Calu3 (cell line): Measurements from ENCODE around the gene TMOD2. TPM values are rescaled to one million over a fixed set of nuclear protein-coding genes. Genes with fewer than 3 reads are reported as not detected.

Experiments
- BruUV-seq: library from RNA; stranded (reverse); fragments of 400-500 nt; replicated peaks from 2 replicates; lab custom pipeline; 2021; lab: Mats Ljungman, UMichigan
- CTCF ChIA-PET: fragments of 300-600 bp; sonication (Branson Sonifier 250); formaldehyde crosslinking; loops from one replicate; lab custom pipeline; 2022; ENCODE audit warnings: antibody characterized with exemption; lab: Charles Lee
- DNase-seq: peaks from one replicate; pipeline ENCODE4 v3.0.0; 2022
- H3K27ac Mint-ChIP-seq: one replicate; pipeline ENCODE4 v1.8.0; 2022; ENCODE audit warnings: mixed read lengths; ENCODE audit not compliant: unreplicated experiment
- H3K27me3 Mint-ChIP-seq: one replicate; pipeline ENCODE4 v1.8.0; 2022; ENCODE audit warnings: mixed read lengths; ENCODE audit not compliant: unreplicated experiment
- H3K36me3 Mint-ChIP-seq: one replicate; pipeline ENCODE4 v1.8.0; 2022; ENCODE audit warnings: mild to moderate bottlenecking, moderate library complexity, mixed read lengths; ENCODE audit not compliant: insufficient read depth, unreplicated experiment
- H3K4me1 Mint-ChIP-seq: one replicate; pipeline ENCODE4 v1.8.0; 2022; ENCODE audit warnings: mild to moderate bottlenecking, low read depth, mixed read lengths; ENCODE audit not compliant: unreplicated experiment
- H3K4me3 Mint-ChIP-seq: one replicate; pipeline ENCODE4 v1.8.0; 2022; ENCODE audit warnings: mild to moderate bottlenecking, low read depth, moderate library complexity, mixed read lengths; ENCODE audit not compliant: unreplicated experiment
- H3K9me3 Mint-ChIP-seq: one replicate; pipeline ENCODE4 v1.8.0; 2022; ENCODE audit warnings: low read depth, mixed read lengths; ENCODE audit not compliant: unreplicated experiment
- intact Hi-C: fragments of 100-400 bp; cut with micrococcal nuclease; formaldehyde crosslinking; loops from one replicate; pipeline ENCODE4 v1.10.0; 2022; ENCODE audit not compliant: unreplicated experiment
- total RNA-seq: library from RNA; stranded (reverse); gene quantifications from 2 replicates; pipeline ENCODE4 v1.2.3, GENCODE V29; 2022
- TF ChIP-seq, protein P1 (sequence below): fragments of 200-600 bp; IDR thresholded peaks from one replicate; pipeline ENCODE4 v1.8.0; 2022; ENCODE audit warnings: antibody characterized with exemption; ENCODE audit not compliant: unreplicated experiment

Gene TMOD2
- total RNA-seq, 1 experiment from 2014 or later, result 0.64 TPM

DNA sequence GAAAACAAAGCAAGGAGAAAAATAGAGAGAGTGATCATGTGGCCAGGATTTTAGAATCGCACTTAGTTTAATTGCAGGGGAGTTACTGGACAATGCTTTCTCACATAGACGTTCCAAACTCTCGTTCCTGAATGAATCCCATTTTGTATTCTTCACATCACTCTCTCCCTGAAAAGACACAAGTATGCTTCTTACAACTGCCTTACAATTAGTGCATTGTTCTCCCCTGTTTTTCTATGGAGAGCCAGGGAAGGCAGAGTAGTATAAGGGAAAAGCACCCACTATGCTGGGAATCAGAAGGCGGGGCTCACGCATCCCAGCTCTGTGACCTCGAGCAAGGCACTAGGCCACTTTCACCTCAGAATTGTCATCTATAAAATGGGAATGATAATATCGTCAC, 14.4 kb downstream of the TMOD2 start:
- Mint-ChIP-seq H3K4me1 (no peaks in the 10 kb centered on the region), H3K9me3 (no peaks in the 10 kb centered on the region), H3K27me3 (peaks cover 44% of the 10 kb centered on the region), H3K27ac (no peak overlapping the region), H3K4me3 (no peak overlapping the region), H3K36me3 (no peaks in the 10 kb centered on the region)
- CTCF ChIA-PET, result no interaction called here
- no peak for DNase-seq
- intact Hi-C loops, result no loop called here
- TF ChIP-seq, protein P1, sequence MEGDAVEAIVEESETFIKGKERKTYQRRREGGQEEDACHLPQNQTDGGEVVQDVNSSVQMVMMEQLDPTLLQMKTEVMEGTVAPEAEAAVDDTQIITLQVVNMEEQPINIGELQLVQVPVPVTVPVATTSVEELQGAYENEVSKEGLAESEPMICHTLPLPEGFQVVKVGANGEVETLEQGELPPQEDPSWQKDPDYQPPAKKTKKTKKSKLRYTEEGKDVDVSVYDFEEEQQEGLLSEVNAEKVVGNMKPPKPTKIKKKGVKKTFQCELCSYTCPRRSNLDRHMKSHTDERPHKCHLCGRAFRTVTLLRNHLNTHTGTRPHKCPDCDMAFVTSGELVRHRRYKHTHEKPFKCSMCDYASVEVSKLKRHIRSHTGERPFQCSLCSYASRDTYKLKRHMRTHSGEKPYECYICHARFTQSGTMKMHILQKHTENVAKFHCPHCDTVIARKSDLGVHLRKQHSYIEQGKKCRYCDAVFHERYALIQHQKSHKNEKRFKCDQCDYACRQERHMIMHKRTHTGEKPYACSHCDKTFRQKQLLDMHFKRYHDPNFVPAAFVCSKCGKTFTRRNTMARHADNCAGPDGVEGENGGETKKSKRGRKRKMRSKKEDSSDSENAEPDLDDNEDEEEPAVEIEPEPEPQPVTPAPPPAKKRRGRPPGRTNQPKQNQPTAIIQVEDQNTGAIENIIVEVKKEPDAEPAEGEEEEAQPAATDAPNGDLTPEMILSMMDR, result no peak
- no TSS peak for BruUV-seq

DNA sequence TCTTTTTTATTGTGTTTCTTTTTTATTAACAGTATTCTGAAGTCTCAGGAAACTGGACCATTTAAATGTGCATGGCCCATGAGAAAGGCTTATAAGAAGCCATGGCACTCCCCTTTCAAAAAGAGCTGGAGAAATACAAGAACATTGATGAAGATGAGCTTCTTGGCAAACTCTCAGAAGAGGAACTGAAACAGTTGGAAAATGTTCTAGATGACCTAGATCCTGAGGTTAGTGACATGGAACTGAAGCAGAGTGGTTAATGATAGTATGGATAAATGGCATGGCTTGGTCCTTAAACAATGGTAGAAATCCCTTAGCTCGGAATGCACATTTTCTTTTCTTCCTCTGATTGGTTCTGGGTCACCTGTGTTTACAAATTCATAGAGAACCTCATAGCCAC, 14.9 kb downstream of the TMOD2 start:
- Mint-ChIP-seq H3K27me3 (peaks cover 44% of the 10 kb centered on the region), H3K4me1 (no peaks in the 10 kb centered on the region), H3K27ac (no peak overlapping the region), H3K4me3 (no peak overlapping the region), H3K36me3 (no peaks in the 10 kb centered on the region), H3K9me3 (no peaks in the 10 kb centered on the region)
- DNase-seq, result no peak
- TF ChIP-seq, protein P1, result no peak
- intact Hi-C loops, result no loop called here
- no TSS peak for BruUV-seq
- CTCF ChIA-PET, result no interaction called here

DNA sequence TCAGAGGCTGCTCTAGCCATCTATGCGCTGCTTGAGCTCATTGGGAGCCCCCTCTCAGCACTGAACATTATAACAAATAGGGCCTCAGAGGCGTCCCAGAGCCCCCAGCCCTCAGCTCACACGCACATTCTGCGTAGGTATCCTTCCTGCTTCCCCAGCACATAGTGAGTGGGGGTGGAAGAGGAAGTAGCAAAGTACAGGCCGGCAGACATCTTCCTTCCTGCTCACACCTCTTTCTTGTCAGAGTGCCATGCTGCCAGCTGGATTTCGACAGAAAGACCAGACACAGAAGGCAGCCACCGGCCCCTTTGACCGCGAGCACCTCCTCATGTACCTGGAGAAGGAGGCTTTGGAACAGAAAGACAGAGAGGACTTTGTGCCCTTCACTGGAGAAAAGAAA, 16.6 kb downstream of the TMOD2 start:
- no TSS peak for BruUV-seq
- CTCF ChIA-PET, result no interaction called here
- Mint-ChIP-seq H3K27ac (no peak overlapping the region), H3K9me3 (no peaks in the 10 kb centered on the region), H3K36me3 (no peaks in the 10 kb centered on the region), H3K4me3 (no peak overlapping the region), H3K27me3 (peaks cover 59% of the 10 kb centered on the region), H3K4me1 (no peaks in the 10 kb centered on the region)
- DNase-seq, result no peak
- intact Hi-C loops, result no loop called here
- TF ChIP-seq, protein P1, result no peak

DNA sequence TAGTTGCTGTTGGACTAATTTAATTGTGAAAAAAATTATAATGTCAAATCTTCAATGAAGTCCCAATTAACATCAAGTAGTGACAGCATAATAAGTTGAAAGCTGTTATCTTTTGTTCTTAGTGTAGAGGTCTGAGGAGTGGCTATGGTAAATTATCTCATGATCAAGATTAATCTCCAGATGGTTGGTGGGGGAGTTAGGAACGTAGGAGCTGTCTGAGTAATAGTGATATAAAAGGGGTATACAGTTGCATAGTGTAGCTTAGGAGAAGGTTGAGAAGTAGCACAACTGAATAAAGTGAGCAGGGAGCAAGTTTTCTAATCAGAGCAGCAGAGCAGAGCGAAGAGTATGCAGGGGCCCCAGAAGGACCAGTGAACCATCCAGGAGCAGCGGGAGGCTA, 19.5 kb downstream of the TMOD2 start:
- Mint-ChIP-seq H3K27ac (no peak overlapping the region), H3K4me3 (no peak overlapping the region), H3K4me1 (no peaks in the 10 kb centered on the region), H3K27me3 (peaks cover 43% of the 10 kb centered on the region), H3K36me3 (no peaks in the 10 kb centered on the region), H3K9me3 (no peaks in the 10 kb centered on the region)
- CTCF ChIA-PET, result no interaction called here
- no TSS peak for BruUV-seq
- TF ChIP-seq, protein P1, result no peak
- DNase-seq, result no peak
- intact Hi-C loops, result no loop called here
